NCI-H2227 treated with DMSO at 0.1 percent for 48 hours (cell line): ENCODE results near the gene KCNG2.

Experiments used
- DNase-seq: peaks from one replicate; lab custom pipeline; 2025; lab: John Stamatoyannopoulos, UW

The KCNG2 gene

GRCh38 chr18:79768745-79769144, 29.0 kb upstream of the KCNG2 start:
- DNase-seq = no peak

DNA sequence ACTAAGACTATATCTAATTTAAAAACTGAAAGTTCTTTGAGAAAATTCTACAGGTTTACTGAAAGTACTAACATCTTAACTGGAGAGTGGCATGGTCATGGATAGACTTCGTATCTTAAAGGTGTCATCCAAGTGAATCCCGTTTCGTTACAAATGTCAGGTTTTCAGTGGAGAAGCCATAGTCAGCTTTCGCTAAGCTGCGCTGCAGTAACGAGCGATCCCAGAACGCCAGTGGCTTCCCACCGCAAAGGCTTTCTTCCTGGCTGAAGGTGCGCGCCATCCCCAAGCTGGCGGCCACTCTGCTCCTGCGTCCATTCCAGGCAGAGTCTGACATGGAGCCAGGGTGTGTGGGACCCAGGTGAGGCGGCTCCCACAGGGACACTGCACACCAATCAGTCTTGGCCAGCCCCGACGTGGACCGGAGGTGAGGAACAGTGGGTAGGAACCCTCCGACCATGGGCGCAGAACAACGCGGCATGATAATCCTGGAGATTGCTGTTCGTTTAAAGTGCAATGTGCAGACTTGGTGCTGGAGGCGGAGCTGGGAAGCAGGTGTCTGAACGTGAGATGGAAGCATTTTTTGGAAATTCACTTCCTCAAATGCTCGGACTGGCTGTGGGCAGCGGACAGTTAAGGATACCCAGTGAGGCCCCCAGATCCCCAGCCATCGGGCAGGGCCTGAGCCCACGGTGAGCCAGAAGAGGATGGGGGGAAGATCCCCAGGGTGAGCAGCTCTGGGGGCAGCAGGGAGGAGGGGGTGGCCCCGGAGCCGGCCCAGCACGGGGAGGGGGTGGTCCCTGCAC, 27.8 kb upstream of the KCNG2 start:
- DNase-seq = no peak

GRCh38 chr18:79770501-79770815, 27.3 kb upstream of the KCNG2 start:
- DNase-seq = no peak

- DNase-seq = no peak
These were observed 26.9 kb upstream of the KCNG2 start for GRCh38 chr18:79770826-79771225.

GRCh38 chr18:79771446-79772107, 26.2 kb upstream of the KCNG2 start:
- DNase-seq = no peak

DNA sequence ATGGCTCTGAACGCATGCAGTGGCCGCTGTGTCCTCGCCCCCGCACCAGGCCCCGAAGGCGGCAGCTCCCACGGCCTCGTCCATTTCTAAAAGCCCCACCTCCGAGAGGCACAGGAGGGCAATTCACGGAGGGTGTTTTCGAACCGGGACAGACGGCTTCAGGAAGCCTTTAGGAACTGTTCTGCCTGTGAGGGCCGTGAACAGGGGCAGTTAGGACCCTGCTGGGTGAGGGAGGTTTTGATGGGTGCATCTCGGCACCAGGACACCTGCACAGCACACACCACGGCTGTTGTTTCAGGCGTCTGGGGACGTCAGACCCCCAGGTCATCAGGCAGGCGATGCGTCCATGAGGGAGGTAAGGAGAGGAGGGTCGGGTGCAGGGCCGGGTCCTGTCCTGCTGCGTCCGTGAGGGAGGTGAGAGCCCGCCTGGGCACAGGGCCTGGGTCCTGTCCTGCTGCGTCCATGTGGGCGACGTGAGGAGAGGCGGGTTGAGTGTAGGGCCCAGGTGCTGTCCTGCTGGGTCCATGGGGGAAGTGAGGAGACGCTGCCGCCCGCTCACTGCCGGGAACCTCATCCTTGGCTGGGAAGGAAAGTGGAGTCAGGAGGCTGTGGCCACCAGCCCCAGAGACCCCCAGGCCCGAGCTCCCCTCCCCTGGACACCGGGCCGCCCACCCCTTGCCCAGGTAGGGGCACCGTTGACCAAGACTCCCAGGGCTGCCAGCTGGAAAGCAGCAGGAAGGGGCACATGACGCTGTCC, 25.5 kb upstream of the KCNG2 start:
- DNase-seq = no peak

DNA sequence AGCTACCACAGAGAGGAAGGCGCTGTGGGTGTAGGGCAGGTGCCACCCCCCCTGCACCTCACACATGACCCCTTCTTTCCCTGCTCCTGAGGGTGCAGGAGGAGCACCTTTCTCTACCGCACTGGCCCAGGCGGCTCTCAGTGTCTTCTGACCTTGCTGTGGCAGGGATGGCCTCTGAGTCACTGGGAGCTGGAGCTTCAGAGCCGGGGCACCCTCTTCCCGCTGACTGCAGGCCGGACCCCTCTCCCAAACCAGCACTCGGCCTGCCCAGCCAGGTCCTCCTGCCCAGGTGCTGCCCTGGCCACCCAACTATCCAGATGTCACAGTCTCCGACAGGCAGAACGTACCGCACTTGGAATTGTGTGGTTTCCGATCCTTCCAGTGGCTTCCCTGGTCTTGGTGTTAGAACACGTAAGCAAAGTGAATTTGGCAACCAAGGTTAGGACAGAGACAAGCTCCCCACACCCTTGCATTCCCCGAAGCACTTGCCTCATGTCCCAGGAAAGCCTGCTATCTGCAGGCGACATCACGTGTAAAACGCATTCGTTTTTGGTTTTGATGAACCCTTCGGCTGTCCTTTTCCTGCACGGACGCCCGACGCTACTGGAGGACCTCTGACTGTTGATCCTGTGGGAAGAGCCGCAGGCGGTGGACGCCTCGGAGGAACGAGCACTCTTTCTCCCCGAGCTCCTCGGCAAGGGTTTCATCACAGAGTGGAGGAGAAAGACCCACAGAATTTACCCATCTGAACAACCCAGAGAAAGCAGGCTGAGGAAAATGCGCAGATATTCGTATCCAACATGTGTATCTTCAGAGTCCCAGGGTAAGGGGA, 24.7 kb upstream of the KCNG2 start:
- no peak for DNase-seq

- no peak for DNase-seq
These were observed 23.6 kb upstream of the KCNG2 start for GRCh38 chr18:79774111-79774510.

- no peak for DNase-seq
These were observed 22.1 kb upstream of the KCNG2 start for GRCh38 chr18:79775441-79776221.

DNA sequence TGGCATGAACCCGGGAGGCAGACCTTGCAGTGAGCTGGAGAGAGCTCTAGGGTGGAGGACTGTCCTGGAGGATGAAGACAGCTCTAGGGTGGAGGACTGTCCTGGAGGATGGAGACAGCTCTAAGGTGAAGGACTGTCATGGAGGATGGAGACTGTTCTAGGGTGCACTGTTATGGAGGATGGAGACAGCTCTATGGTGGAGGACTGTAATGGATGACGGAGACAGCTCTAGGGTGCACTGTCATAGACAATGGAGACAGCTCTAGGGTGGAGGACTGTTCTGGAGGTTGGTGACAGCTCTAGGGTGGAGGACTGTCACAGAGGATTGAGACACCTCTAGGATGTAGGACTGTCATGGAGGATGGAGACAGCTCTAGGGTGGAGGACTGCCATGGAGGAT, 21.1 kb upstream of the KCNG2 start:
- no peak for DNase-seq

DNA sequence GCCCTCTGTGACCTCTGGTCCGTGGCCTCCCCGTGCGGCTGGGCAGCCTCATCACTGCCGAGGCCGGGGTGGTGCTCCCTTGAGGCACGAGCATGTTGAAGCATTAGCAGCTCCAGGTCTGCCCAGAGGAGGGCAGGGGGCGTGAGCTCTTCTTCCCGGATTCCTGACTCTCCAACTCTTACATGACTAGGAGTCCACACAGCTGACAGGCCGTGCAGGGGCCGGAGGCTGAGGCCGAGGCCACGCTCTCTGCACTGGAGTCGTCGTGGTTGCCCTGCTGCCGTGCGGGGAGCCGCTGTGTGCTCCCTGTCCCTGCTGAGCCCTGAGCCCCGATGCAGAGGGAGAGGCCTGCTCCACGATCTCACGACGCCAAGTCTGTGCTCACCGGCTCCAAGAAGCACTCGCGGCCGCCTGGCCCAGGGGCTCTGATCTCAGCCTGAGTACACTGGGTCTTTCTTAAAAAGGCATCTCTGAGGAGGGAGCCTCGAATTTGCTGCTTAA, 19.4 kb upstream of the KCNG2 start:
- no peak for DNase-seq

- DNase-seq = no peak
These were observed 18.6 kb upstream of the KCNG2 start for GRCh38 chr18:79779021-79779699.

DNA sequence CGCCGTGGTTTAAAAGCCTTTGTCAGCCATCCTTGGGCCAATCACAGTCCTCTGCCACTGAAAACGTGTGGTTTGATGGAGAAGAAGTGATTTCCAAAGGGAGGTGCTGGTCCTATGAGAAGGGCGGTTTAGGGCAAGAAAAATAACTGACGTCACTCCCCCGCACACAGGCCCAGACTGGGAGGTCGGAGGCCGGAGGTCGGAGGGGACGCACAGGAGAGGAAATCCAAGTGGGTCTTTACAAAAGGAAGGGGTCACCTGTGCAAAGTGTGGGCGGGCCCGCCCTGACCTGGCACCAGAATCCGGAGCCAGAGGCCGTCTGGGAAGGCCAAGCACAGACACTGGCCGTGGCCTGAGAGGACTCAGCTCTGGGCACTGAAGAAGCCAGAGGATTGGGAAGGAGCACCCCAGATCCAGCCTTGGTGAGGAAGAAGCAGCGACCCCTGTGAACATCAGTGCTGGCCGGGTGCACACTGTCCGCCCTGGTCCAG, 18.0 kb upstream of the KCNG2 start:
- no peak for DNase-seq

GRCh38 chr18:79780547-79780946, 17.2 kb upstream of the KCNG2 start:
- no peak for DNase-seq

GRCh38 chr18:79781331-79781941, 16.3 kb upstream of the KCNG2 start:
- DNase-seq = no peak

DNA sequence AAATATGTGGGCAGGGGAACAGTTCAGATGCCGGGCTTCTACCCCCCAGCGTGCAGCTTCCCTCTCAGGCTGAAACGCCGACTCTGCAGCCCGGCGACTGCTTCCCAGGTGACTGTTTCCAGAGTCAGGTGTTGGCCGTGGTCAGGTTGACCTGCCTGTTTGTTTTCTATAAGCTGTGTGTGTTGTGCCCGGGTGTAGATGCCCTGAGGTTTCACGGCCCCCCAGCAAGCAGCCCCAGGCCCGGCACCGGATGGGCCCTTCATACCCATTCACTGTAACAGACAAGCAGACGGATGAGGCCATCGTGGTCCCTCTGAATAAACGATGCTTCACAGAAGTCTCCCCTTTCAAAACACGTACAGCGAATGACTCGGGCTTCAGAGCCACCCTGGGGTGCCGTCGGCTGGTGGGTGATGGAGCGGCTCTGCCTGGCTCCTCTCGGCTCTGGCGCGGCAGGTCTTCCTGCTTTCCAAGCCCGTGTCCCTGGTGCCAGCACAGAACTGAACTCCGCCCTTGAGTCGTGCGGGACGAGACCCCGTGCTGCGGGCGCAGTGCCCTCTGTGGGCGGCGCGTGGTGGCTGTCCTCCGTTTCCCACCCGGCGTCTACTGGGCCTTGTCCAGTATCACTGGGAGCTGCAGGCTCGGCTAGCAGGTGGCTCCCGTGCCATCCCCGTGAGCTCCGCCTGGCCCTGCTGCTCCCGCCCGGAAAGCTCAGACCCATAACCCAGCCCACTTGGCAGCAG, 15.0 kb upstream of the KCNG2 start:
- DNase-seq = no peak

GRCh38 chr18:79784071-79784913, 13.4 kb upstream of the KCNG2 start:
- DNase-seq = no peak
